NOMO-1 (cell line): ENCODE results near the gene DNAH9.

Source experiments
- DNase-seq, 2 experiments: peaks; one replicate each; lab custom pipeline; 2025; ENCODE audit not compliant: unreplicated experiment in 2 of 2; lab: John Stamatoyannopoulos, UW

Gene DNAH9

GRCh38 chr17:11598274-11599221 is at the start of gene DNAH9:
Gene DNAH9 (plus strand): TSS chr17:11598470. CDS start chr17:11598499, 29 bp downstream.
- no peak for DNase-seq

- DNase-seq = no peak
Observed at GRCh38 chr17:11550431-11550830, 47.8 kb upstream of the DNAH9 start.

- DNase-seq = no peak
Observed at GRCh38 chr17:11551442-11551841, 46.8 kb upstream of the DNAH9 start.

GRCh38 chr17:11553135-11553534 is 45.1 kb upstream of the DNAH9 start:
- DNase-seq = no peak

GRCh38 chr17:11554042-11554441 is 44.2 kb upstream of the DNAH9 start:
- DNase-seq = no peak

- no peak for DNase-seq
Observed at GRCh38 chr17:11554542-11554941, 43.7 kb upstream of the DNAH9 start.

GRCh38 chr17:11555530-11555929 is 42.7 kb upstream of the DNAH9 start:
- no peak for DNase-seq

GRCh38 chr17:11557727-11558452 is 40.4 kb upstream of the DNAH9 start:
- DNase-seq = no peak

GRCh38 chr17:11558681-11559234 is 39.5 kb upstream of the DNAH9 start:
- DNase-seq = no peak

GRCh38 chr17:11559601-11560000 is 38.7 kb upstream of the DNAH9 start:
- DNase-seq = no peak

- DNase-seq = no peak
Observed at GRCh38 chr17:11561281-11561680, 37.0 kb upstream of the DNAH9 start.

GRCh38 chr17:11561702-11562101 is 36.6 kb upstream of the DNAH9 start:
- DNase-seq = no peak

GRCh38 chr17:11564589-11565380 is 33.5 kb upstream of the DNAH9 start:
- no peak for DNase-seq

GRCh38 chr17:11565591-11565990 is 32.7 kb upstream of the DNAH9 start:
- no peak for DNase-seq

GRCh38 chr17:11578998-11579397 is 19.3 kb upstream of the DNAH9 start:
- DNase-seq = no peak

GRCh38 chr17:11580677-11581076 is 17.6 kb upstream of the DNAH9 start:
- no peak for DNase-seq

GRCh38 chr17:11582217-11582616 is 16.1 kb upstream of the DNAH9 start:
- DNase-seq = no peak

- DNase-seq = no peak
Observed at GRCh38 chr17:11583306-11583992, 14.8 kb upstream of the DNAH9 start.

- no peak for DNase-seq
Observed at GRCh38 chr17:11589716-11590115, 8.6 kb upstream of the DNAH9 start.

GRCh38 chr17:11601661-11602060 is 3.4 kb downstream of the DNAH9 start:
- DNase-seq = no peak
